Liver (tissue), 9 donors: ENCODE measurements around the gene RRP12. TPM values are rescaled to one million over a fixed set of nuclear protein-coding genes. Genes with fewer than 3 reads are reported as not detected.
A peak's percentile ranks its signal among the peaks of the same experiment; 100 is the strongest.

Experiments
- DNase-seq: peaks from one replicate; pipeline ENCODE4 v3.0.0-alpha.2; 2017; ENCODE audit warnings: low spot score
- H3K27ac ChIP-seq, 2 donors: one replicate each; pipeline ENCODE4 v1.7.0; 2013; ENCODE audit warnings: inconsistent platforms in 2 of 2, low read length in 2 of 2, control low read depth in 1 of 2, low read depth in 1 of 2, mild to moderate bottlenecking in 1 of 2
- H3K27me3 ChIP-seq, 4 donors: one replicate each; pipeline versions ENCODE4 v1.6.1 to v1.7.0; 2013; ENCODE audit warnings: low read length in 3 of 4, inconsistent platforms in 1 of 4, mild to moderate bottlenecking in 1 of 4, moderate library complexity in 1 of 4; ENCODE audit not compliant: control insufficient read depth in 4 of 4, insufficient read depth in 4 of 4
- H3K36me3 ChIP-seq, 4 donors: one replicate each; pipeline versions ENCODE4 v1.6.1 to v1.7.0; 2013; ENCODE audit warnings: low read length in 3 of 4, mild to moderate bottlenecking in 3 of 4, low read depth in 1 of 4, moderate library complexity in 1 of 4; ENCODE audit not compliant: control insufficient read depth in 4 of 4, insufficient read depth in 3 of 4
- H3K4me1 ChIP-seq, 4 donors: one replicate each; pipeline versions ENCODE4 v1.6.1 to v1.7.0; 2013; ENCODE audit warnings: low read length in 3 of 4, mild to moderate bottlenecking in 3 of 4, moderate library complexity in 1 of 4; ENCODE audit not compliant: control insufficient read depth in 4 of 4, insufficient read depth in 4 of 4
- H3K4me3 ChIP-seq, 3 donors: one replicate each; pipeline versions ENCODE4 v1.6.1 to v1.7.0; 2013; ENCODE audit warnings: low read length in 3 of 3, control low read depth in 1 of 3, low read depth in 1 of 3, mild to moderate bottlenecking in 1 of 3
- H3K9ac ChIP-seq, 2 donors: one replicate each; pipeline ENCODE4 v1.7.0; 2013; ENCODE audit warnings: low read length in 2 of 2, mild to moderate bottlenecking in 2 of 2, moderate library complexity in 2 of 2, control low read depth in 1 of 2, low read depth in 1 of 2
- H3K9me3 ChIP-seq, 4 donors: one replicate each; pipeline versions ENCODE4 v1.6.1 to v1.7.0; 2013; ENCODE audit warnings: low read length in 3 of 4; ENCODE audit not compliant: control insufficient read depth in 4 of 4
- EGR1 ChIP-seq, 2 donors: IDR thresholded peaks; 2 replicates each; pipeline ENCODE4 v1.6.1; 2016 to 2018; ENCODE audit warnings: antibody characterized with exemption in 2 of 2, low read depth in 2 of 2
- FOXA1 ChIP-seq: IDR thresholded peaks from 2 replicates; pipeline ENCODE4 v1.6.1; 2016; ENCODE audit warnings: antibody characterized with exemption
- FOXA2 ChIP-seq: IDR thresholded peaks from 2 replicates; pipeline ENCODE4 v1.6.1; 2016; ENCODE audit warnings: antibody characterized with exemption
- HNF4A ChIP-seq, 2 donors: conservative IDR thresholded peaks; 2 replicates each; pipeline ENCODE4 v1.6.1; 2016; ENCODE audit warnings: antibody characterized with exemption in 2 of 2, mild to moderate bottlenecking in 2 of 2
- HNF4G ChIP-seq: IDR thresholded peaks from 2 replicates; pipeline ENCODE4 v1.6.1; 2016; ENCODE audit warnings: antibody characterized with exemption
- JUND ChIP-seq, 2 donors: IDR thresholded peaks; 2 replicates each; pipeline ENCODE4 v1.6.1; 2016; ENCODE audit warnings: antibody characterized with exemption in 2 of 2
- NR2F2 ChIP-seq: IDR thresholded peaks from 2 replicates; pipeline ENCODE4 v1.6.1; 2016; ENCODE audit warnings: antibody characterized with exemption
- RAD21 ChIP-seq, 2 donors: IDR thresholded peaks; 2 replicates each; pipeline ENCODE4 v1.6.1; 2016; ENCODE audit warnings: antibody characterized with exemption in 2 of 2, mild to moderate bottlenecking in 2 of 2
- RXRA ChIP-seq, 2 donors: IDR thresholded peaks; 2 replicates each; pipeline ENCODE4 v1.6.1; 2017 to 2018; ENCODE audit warnings: antibody characterized with exemption in 2 of 2, mild to moderate bottlenecking in 1 of 2
- SP1 ChIP-seq: IDR thresholded peaks from 2 replicates; pipeline ENCODE4 v1.6.1; 2018; ENCODE audit warnings: antibody characterized with exemption, mild to moderate bottlenecking
- TAF1 ChIP-seq: conservative IDR thresholded peaks from 2 replicates; pipeline ENCODE4 v1.6.1; 2016; ENCODE audit warnings: antibody characterized with exemption, mild to moderate bottlenecking
- YY1 ChIP-seq: IDR thresholded peaks from 2 replicates; pipeline ENCODE4 v1.6.1; 2016; ENCODE audit warnings: antibody characterized with exemption, mild to moderate bottlenecking
- WGBS: extraction: QIAGEN DNeasy Blood & Tissue Kit; methylation state at CpG from one replicate; pipeline ENCODE4 v1.1.7; 2013; 5-methylcytosine and 5-hydroxymethylcytosine counted together
- polyA plus RNA-seq, 2 donors: library from polyadenylated mRNA; stranded (reverse) in 1 of 2; unstranded in 1 of 2; fragments of 200-250 nt in 1 of 2; fragments of >200 nt in 1 of 2; fragmentation: Nextera tagmentation in 1 of 2; extraction: Ambion mirVana in 1 of 2; gene quantifications; one replicate each; pipeline versions ENCODE4 v1.2.1 to v1.2.3, GENCODE V29; 2013 to 2015
- total RNA-seq, 2 donors: library from RNA; depleted of rRNA; stranded (reverse); fragments of >200 nt; gene quantifications; one replicate each; pipeline ENCODE4 v1.2.3, GENCODE V29; 2014
- TF ChIP-seq, protein P1 (sequence below): fragments of 150-350 bp; IDR thresholded peaks from 2 replicates; pipeline ENCODE4 v1.5.1; 2017; ENCODE audit warnings: improper control_type of control experiment, low read depth, low read length; ENCODE audit not compliant: missing input control
- TF ChIP-seq, protein P2 (sequence below): IDR thresholded peaks from 2 replicates; pipeline ENCODE4 v1.6.1; 2016; ENCODE audit warnings: antibody characterized with exemption
- TF ChIP-seq, protein P3 (sequence below): IDR thresholded peaks from 2 replicates; pipeline ENCODE4 v1.6.1; 2016; ENCODE audit warnings: antibody characterized with exemption
- TF ChIP-seq, protein P4 (sequence below): IDR thresholded peaks from 2 replicates; pipeline ENCODE4 v1.6.1; 2016; ENCODE audit warnings: antibody characterized with exemption
- TF ChIP-seq, protein P5 (sequence below): IDR thresholded peaks from 2 replicates; pipeline ENCODE4 v1.6.1; 2016; ENCODE audit warnings: antibody characterized with exemption, mild to moderate bottlenecking
- donor health status: healthy.
- donor health status: healthy.
- donor health status: healthy.
- donor health status: healthy.
- donor health status: healthy.

Gene RRP12
- total and polyA plus RNA-seq, 4 donors, result 5.7 to 9.6 (median 6.9) TPM

DNA sequence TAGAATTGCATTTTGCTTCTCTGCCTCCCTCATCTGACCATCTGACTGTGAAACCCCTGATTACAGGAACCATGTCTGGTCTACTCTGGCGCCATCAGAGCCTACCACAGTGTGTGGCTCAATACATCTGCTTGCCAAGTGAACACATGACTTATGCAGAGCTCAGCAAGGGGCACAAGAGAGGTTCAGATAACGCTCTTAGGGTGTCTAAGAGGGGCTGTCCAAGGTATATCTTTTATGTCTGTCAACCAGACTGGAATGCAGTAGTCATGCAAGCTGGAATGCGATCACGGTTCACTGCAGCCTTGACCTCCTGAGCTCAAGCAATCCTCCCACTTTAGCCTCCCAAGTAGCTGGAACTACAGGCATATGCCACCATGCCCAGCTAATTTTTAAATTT, 10.3 kb upstream of the RRP12 start:
- TF ChIP-seq, protein P1, sequence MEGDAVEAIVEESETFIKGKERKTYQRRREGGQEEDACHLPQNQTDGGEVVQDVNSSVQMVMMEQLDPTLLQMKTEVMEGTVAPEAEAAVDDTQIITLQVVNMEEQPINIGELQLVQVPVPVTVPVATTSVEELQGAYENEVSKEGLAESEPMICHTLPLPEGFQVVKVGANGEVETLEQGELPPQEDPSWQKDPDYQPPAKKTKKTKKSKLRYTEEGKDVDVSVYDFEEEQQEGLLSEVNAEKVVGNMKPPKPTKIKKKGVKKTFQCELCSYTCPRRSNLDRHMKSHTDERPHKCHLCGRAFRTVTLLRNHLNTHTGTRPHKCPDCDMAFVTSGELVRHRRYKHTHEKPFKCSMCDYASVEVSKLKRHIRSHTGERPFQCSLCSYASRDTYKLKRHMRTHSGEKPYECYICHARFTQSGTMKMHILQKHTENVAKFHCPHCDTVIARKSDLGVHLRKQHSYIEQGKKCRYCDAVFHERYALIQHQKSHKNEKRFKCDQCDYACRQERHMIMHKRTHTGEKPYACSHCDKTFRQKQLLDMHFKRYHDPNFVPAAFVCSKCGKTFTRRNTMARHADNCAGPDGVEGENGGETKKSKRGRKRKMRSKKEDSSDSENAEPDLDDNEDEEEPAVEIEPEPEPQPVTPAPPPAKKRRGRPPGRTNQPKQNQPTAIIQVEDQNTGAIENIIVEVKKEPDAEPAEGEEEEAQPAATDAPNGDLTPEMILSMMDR, result no peak
- TF ChIP-seq EGR1 (IDR thresholded peaks at IDR 0.05; ENCODE audit: low read depth in 2 of 2), result no peak
- TF ChIP-seq FOXA1, result no peak
- TF ChIP-seq HNF4G, result no peak
- TF ChIP-seq YY1, result no peak
- TF ChIP-seq, protein P2, sequence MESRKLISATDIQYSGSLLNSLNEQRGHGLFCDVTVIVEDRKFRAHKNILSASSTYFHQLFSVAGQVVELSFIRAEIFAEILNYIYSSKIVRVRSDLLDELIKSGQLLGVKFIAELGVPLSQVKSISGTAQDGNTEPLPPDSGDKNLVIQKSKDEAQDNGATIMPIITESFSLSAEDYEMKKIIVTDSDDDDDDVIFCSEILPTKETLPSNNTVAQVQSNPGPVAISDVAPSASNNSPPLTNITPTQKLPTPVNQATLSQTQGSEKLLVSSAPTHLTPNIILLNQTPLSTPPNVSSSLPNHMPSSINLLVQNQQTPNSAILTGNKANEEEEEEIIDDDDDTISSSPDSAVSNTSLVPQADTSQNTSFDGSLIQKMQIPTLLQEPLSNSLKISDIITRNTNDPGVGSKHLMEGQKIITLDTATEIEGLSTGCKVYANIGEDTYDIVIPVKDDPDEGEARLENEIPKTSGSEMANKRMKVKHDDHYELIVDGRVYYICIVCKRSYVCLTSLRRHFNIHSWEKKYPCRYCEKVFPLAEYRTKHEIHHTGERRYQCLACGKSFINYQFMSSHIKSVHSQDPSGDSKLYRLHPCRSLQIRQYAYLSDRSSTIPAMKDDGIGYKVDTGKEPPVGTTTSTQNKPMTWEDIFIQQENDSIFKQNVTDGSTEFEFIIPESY, result no peak
- TF ChIP-seq SP1, result no peak
- TF ChIP-seq JUND (IDR thresholded peaks at IDR 0.05), result no peak
- TF ChIP-seq, protein P3, sequence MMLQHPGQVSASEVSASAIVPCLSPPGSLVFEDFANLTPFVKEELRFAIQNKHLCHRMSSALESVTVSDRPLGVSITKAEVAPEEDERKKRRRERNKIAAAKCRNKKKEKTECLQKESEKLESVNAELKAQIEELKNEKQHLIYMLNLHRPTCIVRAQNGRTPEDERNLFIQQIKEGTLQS, result no peak
- TF ChIP-seq RXRA (IDR thresholded peaks at IDR 0.05), result no peak
- no peak for TF ChIP-seq NR2F2
- TF ChIP-seq HNF4A (conservative IDR thresholded peaks at IDR 0.05), result no peak
- TF ChIP-seq FOXA2, result no peak
- TF ChIP-seq TAF1, result no peak
- TF ChIP-seq RAD21 (IDR thresholded peaks at IDR 0.05), result no peak
- TF ChIP-seq, protein P4, sequence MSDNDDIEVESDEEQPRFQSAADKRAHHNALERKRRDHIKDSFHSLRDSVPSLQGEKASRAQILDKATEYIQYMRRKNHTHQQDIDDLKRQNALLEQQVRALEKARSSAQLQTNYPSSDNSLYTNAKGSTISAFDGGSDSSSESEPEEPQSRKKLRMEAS, result no peak
- no peak overlapping the region for H3K9ac ChIP-seq
- H3K36me3 ChIP-seq, result no peaks in the 10 kb centered on the region
- no peak overlapping the region for H3K4me3 ChIP-seq
- WGBS, result 80% methylated on average over 4 of the region's 4 CpGs
- H3K9me3 ChIP-seq, result no peaks in the 10 kb centered on the region
- no peaks in the 10 kb centered on the region for H3K27me3 ChIP-seq
- no peak overlapping the region for H3K27ac ChIP-seq
- DNase-seq, result no peak
- H3K4me1 ChIP-seq, result peaks cover 0 to 7% (median 3%) of the 10 kb centered on the region in 4 donors

DNA sequence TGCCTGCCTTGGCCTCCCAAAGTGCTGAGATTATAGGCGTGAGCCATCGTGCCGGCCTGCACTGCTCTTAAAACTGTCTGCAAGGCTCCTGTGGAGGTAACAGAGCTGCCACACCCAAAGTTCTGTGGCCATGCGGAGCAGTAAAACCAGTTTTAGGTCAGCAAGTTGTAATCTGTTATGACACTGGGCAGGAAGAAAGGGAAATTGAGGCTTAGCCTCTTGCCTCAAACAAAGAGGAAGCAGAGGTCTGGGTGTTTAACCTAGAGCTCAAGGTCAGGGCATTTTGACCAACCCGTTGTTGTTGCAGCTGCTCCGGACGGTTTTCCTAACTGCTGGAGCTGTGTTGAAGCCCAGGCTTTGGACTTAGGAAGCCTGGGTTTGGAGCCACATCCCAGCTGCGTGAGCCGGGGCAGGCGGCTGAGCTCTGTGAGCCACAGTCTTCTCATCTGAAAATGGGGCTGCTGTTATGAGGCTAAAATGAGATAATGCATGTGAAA, 7.4 kb upstream of the RRP12 start:
- H3K27me3 ChIP-seq, result no peaks in the 10 kb centered on the region
- TF ChIP-seq RAD21 (IDR thresholded peaks at IDR 0.05) (no peak), NR2F2 (peak; percentile 70)
- peak overlapping the region in 1 of 2 donors; percentile 33 for H3K27ac ChIP-seq
- H3K36me3 ChIP-seq, result no peaks in the 10 kb centered on the region
- H3K4me1 ChIP-seq, result peaks cover 0 to 7% (median 3%) of the 10 kb centered on the region in 4 donors
- WGBS, result 64% methylated on average over 10 of the region's 10 CpGs
- H3K4me3 ChIP-seq, result no peak overlapping the region
- H3K9me3 ChIP-seq, result no peaks in the 10 kb centered on the region
- no peak overlapping the region for H3K9ac ChIP-seq
- no peak for DNase-seq

DNA sequence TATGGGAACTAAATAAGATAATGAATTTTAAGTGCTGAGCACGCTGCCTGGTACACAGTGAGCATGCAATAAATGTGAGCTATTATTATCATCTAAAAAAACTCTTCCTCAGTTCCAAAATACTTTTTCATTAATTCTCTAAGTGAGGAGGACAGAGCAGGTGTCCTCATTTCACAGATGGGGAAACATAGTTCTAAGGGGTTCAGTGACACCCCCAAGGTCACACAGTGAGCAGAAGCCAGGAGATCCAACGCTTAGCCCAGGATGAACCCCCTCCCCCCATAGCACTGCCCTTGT, 6.8 kb upstream of the RRP12 start:
- H3K36me3 ChIP-seq, result no peaks in the 10 kb centered on the region
- H3K9me3 ChIP-seq, result no peaks in the 10 kb centered on the region
- H3K9ac ChIP-seq, result no peak overlapping the region
- DNase-seq, result no peak
- peaks cover 0 to 7% (median 3%) of the 10 kb centered on the region in 4 donors for H3K4me1 ChIP-seq
- H3K27me3 ChIP-seq, result no peaks in the 10 kb centered on the region
- H3K4me3 ChIP-seq, result no peak overlapping the region
- 88% methylated on average over 2 of the region's 2 CpGs for WGBS
- TF ChIP-seq TAF1, result no peak
- no peak for TF ChIP-seq RAD21 (IDR thresholded peaks at IDR 0.05)
- TF ChIP-seq EGR1 (IDR thresholded peaks at IDR 0.05; ENCODE audit: low read depth in 2 of 2), result no peak
- TF ChIP-seq, protein P5, sequence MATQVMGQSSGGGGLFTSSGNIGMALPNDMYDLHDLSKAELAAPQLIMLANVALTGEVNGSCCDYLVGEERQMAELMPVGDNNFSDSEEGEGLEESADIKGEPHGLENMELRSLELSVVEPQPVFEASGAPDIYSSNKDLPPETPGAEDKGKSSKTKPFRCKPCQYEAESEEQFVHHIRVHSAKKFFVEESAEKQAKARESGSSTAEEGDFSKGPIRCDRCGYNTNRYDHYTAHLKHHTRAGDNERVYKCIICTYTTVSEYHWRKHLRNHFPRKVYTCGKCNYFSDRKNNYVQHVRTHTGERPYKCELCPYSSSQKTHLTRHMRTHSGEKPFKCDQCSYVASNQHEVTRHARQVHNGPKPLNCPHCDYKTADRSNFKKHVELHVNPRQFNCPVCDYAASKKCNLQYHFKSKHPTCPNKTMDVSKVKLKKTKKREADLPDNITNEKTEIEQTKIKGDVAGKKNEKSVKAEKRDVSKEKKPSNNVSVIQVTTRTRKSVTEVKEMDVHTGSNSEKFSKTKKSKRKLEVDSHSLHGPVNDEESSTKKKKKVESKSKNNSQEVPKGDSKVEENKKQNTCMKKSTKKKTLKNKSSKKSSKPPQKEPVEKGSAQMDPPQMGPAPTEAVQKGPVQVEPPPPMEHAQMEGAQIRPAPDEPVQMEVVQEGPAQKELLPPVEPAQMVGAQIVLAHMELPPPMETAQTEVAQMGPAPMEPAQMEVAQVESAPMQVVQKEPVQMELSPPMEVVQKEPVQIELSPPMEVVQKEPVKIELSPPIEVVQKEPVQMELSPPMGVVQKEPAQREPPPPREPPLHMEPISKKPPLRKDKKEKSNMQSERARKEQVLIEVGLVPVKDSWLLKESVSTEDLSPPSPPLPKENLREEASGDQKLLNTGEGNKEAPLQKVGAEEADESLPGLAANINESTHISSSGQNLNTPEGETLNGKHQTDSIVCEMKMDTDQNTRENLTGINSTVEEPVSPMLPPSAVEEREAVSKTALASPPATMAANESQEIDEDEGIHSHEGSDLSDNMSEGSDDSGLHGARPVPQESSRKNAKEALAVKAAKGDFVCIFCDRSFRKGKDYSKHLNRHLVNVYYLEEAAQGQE, result no peak
- no peak for TF ChIP-seq FOXA2
- no peak for TF ChIP-seq JUND (IDR thresholded peaks at IDR 0.05)
- no peak for TF ChIP-seq RXRA (IDR thresholded peaks at IDR 0.05)
- no peak for TF ChIP-seq NR2F2
- TF ChIP-seq, protein P2, result no peak
- TF ChIP-seq HNF4G, result no peak
- TF ChIP-seq, protein P4, result no peak
- TF ChIP-seq SP1, result no peak
- no peak for TF ChIP-seq HNF4A (conservative IDR thresholded peaks at IDR 0.05)
- no peak for TF ChIP-seq FOXA1
- TF ChIP-seq YY1, result no peak
- H3K27ac ChIP-seq, result no peak overlapping the region
